ENCODE measurements around the gene ASTN2.
"Not testable (repeated sequence)": the region's sequence is repeated elsewhere in the genome, so short reads cannot be mapped to it uniquely, and the experiment has no call there.

The ASTN2 gene

DNA sequence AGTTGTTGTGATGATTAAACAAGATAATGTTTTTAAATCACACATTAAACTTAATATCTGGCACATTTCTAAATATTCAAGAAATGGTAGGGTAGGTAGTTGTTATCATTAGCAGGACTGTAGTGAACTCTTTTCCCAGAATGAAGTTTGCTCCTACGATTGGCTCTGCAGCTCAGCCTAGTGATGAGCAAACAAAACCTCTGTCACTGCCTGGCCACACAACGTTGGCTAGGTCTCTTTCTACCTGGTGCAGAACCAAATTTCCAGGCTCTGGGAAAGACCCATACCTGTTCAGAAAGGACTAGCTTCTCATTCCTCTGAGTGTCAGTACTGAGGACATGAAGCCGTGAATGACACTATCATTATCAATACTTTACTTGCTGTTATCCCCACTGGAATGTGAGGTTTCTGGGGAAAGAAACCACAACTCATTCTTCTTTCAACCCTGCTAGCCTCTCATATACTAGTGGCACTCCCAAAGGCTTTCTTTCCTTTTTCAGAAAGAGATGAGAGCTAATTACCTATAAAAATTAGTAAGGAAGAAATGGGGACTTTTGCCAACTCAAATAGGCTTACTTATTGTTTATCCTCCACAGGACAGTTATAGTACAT is 947.0 kb downstream of the ASTN2 start:
- no peak for DNase-seq

DNA sequence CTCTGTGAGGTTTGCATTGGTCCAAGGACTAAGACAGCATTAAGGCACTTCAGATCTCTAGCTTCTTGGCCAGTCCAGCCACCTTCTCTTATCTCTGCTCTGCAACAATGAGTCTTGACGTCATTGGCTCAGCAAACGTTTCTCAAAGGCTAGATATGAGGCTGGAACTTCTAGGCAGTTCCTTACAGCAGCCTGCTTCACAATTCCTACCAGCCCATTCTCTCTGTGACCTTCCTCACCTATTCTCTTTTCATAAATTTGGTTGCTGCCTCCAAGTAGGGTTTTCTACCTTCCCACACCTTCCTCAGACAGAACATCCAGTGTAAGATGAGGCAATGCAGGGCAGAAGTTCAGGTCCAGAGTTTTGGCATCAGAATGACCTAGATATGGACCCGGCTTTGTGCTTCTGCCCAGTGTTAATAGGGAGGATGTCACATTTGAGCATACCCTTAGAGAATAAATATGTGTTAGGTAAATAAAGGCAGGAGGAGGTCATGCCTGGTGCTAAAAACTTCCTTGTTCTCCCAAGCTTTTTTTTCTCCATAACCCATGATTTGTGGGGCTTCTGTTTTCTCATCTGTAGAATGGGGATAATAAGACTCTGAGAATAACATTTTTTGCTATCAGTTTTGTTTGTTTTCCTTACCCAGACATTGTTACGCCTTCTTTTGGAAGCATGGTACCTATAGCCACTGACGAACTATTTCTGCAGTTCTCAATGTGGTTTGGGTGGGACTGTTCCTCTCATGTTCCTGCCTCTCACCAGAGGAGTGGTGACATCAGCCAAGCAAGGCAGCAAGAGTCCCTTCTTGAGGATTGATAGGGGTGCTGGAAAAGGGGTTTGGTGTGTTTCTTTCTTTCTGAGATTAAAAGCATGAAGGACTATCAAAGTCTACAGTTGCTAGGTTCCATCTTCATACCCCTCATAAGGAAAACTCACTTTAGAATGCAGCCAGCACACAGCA is 948.3 kb downstream of the ASTN2 start:
- DNase-seq: no peak

DNA sequence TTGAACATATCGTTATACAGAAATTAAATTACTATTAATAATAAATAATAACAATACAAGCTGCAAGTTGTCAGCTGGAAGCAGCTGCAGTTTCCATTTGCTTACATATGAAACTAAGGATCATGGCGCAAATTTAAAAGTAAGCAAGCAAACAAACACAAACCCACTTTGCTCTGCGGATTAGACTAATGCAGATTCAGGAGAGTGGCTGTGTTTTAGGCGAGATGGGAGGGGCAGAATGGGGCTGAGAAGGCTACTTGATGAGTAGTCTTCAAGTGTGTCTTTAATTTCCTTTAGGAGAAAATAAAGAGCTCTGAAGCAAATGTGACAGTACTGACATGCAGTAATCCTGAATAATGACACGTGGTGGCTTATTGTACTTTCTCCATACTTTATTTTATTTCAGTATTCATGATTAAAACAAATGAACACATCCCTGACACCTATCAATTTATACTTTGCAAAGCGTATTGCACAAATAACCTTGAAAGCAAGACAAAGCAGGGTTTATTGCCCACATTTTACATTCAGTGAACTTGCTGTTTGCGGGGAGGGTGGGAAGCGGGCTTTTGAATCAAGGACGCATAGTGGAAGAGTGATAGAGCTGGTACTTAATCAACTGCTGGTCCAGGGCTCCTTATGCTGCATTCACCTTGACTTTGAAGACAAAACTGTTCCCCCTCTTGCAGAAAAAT is 949.1 kb downstream of the ASTN2 start:
- no peak for DNase-seq

DNA sequence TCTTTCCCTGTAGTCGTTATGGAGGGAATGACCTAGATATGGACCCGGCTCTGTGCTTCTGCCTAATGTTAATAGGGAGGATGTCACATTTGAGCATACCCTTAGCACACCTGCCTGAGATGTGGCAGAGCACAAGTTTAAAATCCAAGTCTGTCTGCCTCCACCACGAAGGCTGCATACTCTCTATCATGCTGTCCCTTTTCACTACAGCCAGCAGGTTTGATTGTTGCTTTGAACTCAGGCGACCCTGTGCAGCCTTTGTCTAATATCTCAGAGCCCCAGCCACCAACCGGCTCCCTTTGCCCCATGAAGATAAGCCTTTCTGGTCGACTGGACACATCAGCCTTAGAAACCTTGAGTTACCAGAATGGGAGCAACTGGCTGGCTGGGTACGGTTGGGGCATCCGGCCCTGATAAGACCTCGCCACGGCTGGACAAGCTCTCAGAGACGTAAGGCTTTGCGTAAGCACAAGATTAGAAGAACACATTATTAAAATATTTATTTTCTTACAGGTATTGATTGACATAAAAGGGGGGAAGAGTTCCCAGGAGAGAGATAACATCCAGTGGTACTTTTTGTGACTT is 949.8 kb downstream of the ASTN2 start:
- no peak for DNase-seq

DNA sequence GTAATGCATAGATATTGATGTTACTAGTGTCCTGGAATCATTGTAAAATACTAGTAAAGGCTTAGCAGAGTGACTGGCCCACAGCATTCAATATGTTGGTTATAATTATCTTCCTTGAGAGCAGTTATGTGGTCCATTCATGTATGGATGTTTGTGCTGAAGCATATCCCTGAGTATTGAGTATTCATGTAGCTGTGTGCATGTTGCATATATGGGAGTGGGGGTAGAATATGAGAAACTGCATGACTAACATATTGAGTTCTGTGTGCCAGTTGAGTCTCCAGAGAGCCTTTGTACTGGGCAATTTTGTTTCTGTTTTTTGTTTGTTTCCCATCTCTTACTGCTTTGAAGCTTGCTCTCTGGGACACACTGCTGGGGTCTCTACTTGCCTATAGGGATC is 950.4 kb downstream of the ASTN2 start:
- no peak for DNase-seq

DNA sequence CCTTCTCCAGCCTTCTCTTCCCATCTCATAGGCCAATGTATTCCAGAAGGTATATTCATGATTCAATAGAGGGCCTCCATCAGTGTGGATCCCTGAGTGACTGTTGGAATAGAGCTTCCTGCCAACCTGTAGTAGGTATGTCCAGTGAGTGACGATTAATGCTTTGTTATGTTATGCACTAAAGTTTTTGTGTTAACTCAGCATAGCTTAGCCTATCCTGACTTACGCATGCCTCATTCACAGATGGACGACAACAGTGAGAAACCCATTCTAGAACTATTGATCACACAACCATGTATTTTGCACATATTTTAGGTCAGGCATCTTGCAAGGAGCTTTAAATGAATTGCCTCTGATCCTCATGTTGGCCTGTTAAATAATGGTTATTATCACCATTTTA is 953.2 kb downstream of the ASTN2 start:
- DNase-seq: no peak

DNA sequence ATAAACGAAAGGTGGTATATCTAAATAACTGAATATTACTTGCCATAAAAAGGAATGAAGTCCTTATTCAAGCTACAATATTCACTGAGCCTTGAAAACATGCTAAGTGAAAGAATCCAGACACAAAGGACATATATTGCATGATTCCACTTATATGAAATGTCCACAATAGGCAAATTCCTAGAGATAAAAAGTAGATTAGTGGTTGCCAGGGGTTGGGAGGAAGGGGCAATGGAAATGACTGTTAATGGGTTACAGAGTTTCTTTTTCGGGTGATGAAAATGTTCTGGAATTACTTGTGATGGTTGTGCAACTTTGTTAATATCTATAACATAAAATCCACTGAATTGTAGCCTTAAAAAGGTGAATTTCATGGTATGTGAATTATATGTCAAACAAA is 954.8 kb downstream of the ASTN2 start:
- no peak for DNase-seq

DNA sequence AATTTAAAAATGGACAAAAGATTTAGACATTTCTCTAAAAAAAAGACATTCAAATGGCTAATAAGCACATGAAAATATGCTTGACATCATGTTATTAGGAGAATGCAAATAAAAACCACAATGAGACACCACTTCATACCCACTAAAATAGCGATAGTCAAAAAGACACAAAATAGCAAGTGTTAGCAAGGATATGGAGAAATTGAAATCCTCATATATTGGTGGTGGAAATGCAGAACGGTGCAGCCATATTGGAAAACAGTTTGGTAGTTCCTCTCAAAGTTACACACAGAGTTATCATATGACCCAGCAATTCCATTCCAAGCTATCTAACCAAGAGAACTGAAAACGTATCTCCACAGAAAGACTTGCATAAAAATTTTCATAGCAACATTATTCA is 955.3 kb downstream of the ASTN2 start:
- DNase-seq: no peak

DNA sequence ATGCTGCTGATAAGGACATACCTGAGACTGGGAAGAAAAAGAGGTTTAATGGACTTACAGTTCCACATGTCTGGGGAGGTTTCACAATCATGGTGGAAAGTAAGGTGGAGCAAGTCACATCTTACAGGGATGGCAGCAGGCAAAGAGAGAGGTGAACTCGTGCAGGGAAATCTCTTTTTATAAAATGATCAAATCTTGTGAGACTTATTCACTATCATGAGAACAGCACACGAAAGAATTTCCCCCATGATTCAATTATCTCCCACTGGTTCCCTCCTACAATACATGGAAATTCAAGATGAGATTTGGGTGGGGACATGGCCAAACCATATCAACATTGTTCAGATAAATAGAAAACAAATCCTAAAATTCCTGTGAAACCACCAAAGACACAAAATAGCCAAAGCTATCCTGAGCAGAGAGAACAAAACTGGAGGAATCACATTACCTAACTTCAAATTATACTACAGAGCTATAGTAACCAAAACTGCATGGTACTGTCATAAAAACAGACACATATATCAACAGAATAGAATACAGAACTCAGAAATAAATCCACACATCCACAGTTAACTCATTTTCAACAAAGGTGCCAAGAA is 958.3 kb downstream of the ASTN2 start:
- DNase-seq: no peak

DNA sequence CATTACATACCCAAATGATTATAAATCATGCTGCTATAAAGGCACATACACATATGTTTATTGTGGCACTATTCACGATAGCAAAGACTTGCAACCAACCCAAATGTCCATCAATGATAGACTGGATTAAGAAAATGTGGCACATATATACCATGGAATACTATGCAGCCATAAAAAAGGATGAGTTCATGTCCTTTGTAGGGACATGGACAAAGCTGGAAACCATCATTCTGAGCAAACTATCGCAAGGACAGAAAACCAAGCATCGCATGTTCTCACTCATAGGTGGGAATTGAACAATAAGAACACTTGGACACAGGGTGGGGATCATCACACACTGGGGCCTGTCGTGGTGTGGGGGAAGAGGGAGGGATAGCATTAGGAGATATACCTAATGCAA is 960.3 kb downstream of the ASTN2 start:
- DNase-seq: not testable (repeated sequence)

DNA sequence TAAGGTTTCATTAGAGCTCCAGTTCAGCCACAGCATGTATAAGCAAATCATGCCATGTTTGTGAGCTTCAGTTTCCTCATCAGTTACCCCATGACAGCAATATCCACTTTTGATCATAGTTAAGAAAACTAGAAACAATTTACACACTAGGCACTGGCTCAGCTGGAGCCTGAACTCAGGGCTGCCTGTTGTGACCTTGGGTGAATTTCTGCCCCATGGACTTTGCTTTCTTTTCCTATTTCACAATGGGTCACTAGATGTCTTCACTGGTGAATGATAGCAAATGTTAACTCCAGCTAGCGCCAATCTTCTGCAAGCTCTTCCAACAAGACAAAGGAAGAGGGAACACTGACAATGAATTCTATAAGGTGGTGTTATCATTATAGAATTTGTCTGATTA is 961.1 kb downstream of the ASTN2 start:
- DNase-seq: no peak

DNA sequence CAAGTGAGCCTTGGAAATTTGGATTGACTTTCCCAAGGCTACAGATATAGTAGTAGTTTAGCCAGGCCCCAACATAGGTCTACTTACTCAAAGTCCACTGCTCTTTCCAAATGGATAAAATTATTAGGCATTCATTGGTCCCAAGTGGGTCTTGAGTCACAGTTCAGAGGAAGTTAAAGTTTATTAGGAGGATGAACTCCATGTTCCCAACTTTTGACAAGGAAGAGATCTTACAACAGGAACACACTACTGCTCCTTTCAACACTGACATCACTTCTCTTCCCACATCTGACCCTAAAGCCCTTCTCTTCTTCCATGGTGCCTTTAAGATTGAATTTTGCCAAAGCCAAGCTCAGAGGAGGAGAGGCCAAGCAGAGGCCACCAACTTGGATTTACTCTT is 962.2 kb downstream of the ASTN2 start:
- DNase-seq: no peak

DNA sequence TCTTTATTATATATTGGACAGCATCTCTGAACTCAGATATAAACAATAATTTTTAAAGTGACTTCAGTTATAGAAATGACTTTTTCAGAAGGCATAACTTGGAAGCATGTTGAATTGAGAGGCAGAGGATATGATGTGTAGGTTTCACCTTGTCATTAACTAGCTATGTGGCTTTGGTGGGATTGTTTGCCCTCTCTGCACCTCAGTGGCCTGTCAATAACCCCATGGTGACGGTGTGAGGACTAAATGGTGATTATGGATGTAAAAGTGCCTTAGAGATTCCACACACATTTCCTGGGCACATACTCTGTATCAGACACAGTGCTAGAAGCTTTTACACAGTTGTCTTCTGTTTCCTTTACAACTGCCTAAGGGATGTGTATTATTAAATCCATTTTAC is 962.6 kb downstream of the ASTN2 start:
- DNase-seq: no peak

DNA sequence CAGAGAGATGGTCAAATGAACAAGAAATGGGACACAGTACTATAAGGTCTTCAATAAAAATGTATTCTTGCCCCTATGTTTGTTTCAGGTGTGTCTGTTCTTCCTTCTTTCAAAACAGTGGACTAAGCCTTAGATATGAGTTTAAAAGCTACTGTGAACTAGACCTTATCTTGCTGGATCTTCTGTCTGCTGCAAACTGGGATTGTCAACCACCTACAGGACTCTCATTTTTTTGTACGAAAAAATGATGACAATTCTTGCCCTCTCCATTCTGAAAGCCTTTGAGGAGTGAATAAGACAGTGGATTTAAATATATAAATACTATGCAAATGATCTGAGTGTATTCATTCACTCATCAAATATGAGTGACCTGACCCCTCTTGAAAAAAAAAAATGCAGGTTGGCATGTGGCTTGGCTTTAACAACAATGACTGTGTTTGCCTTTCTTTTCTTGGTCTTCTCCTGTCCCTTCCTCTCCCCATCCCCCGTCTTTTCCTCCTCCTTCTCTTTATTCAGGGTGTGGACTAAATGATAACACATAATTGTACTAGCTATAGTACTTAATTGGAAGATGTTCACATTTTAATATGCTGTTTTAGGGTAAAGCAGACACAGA is 963.2 kb downstream of the ASTN2 start:
- no peak for DNase-seq

DNA sequence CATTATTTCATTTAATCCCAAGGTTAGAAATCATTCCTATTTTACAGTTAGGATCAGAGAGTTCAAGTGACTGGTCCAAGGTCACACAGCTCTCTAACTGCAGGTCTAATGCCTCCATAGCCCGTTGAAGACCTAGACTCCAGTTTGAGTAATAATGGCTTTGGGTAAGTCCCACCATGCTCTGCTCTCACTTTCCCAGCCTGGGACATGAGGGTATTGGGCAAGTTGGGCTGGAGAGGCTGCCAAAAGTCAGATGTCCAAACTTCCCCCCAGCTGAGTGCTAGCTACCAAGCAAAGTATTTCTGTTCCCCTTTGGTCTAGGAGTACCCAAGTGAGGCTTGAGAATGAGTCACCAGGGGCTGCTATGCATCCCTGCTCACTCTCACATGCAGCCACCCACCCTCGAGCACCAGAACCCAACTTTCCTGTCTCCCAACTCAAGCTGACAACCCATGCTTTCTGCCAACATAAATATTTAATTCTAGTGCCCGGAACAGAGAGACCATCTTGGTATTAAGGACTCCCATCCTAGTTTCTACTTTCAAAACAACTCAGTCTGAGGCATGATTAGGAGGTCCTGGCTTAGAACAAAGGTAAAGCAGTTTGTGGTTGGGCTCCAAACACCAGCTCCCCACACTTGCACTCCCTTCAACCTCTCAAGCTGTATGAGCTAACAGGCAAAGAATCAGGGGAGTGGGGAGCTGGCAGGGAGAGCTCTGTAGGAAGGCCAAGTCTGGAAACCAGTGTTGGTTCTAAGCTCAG is 964.3 kb downstream of the ASTN2 start:
- no peak for DNase-seq

DNA sequence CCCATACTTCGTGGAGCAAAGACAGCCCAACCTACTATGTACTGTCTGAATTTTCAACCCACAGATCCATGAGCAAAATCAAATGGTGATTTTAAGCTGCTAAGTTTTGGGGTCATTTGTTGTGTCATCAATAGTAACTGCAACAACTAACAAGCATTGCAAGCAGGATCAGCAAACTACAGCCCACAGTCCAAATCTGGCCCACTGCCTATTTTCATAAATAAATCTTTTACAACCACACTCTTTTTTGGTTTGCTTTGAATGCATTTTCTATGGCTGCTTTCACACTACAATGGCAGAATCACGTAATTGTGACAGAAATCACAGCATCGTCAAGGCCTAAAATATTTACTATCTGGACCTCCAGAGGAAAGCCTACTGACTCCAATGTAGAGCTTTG is 964.9 kb downstream of the ASTN2 start:
- no peak for DNase-seq

DNA sequence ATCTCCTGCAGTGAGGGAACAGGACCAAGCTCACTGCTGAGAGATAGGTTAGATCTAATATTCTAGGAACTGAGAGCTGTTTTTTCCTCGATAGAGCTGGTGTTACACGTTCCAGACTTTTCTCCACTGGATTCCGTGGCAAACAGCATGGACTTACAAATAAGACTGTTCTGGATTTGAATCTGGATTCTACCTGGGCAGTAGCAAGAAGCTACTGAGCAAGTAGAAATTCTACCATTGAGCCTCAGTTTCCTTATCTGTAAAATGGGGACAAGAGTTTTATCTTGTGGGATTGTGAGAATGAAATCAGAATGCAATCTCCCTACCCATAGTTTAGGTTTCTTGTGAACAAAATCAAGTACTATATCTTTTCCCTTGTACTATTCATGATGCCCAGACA is 966.4 kb downstream of the ASTN2 start:
- DNase-seq: no peak

DNA sequence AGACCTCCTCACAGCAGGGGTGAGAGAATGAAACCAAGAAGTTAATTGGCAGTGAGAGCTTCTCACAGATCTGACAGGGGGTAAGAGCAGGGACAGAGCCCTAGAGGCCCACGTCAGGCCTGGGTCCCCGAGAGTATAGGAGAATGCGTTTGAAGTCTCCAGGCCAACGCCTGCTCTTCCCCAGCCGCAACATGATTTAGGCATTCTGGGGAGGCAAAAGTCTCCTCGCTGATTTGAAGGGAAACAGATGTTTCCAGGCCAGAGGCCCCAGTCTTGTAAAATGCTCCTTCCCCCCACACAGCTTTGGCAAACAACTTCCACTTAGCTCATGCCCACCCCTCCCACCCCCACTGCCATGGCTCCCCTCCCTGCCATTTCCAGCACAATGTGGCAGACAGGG is 966.9 kb downstream of the ASTN2 start:
- no peak for DNase-seq

DNA sequence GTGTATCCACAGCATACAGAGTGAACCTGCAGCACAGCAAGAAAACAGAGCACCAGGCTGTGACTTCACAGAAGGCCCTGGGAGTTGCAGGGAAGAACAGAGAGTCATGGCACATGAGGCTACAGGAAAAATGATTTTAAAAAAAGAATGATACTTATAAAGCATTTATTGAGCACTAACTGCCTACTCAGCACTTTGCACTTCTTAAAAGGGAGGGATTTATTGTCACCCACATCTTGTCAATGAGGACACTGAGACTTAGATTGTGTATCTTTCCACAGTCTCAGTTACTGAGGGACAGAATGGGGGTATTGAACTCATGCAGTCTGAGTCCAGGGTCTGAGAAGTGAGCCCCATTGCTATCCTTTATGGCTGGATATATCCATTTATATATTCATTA is 972.3 kb downstream of the ASTN2 start:
- no peak for DNase-seq

DNA sequence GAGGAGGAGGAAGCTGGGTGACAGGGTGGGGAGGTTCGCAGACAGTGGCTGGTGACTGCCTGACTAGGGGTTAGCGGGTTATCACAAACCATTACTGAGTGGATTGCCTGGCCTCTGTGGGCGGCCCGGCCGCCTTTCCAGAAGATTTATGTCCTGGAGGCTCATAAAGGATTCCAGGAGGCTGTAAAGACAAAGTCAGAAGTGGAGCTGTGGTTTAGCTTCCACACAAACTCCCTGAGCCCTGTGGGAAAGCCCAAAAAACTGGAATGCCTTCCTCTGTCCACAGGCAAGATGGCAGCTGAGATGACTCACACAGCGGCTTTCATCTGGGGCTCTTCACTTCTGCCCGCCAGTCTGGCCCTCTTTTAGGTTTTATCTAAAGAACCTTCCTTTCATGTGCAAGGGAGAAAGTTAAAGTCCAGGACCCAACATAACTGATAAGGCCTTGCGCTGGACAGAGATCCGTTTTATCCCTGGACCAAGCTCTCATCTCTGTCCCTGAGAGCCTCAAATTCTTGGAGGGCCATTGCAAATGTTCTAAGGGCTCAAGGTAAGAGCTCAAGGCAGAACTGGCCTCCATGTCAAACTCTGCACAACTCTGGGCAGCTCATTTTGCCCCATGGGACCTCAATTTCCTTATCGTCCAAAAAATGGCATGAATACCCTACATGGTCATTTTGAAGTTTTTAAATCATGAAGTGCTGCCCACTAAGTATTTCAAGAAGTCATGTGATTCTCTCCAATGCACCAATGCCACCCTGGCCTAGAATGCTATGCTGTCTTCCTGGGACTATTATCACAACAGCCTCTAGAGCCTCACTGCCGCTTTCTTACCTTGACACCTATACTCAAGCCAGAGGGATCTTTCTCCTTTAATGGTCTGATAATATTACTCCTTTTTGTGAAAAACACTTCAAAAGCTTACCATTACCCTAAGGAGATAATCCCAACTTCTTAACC is 977.2 kb downstream of the ASTN2 start:
- no peak for DNase-seq

DNA sequence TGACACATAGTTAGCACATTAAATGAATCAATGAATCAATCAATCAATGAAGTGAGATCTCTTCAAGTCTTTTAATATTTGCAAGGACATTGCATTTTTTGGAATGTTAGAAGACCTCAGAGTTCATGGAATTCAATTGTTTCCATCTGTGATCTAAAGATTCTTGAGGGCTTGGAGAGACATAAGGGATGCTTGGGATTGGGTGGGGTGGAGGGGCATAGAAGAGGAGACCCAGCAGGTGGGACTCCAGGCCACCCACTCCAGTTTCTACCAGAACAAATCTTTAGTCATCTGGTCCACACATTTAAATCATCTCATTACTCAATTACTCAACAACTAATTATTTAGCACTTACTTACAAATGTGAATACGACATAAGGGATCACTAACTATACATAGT is 978.7 kb downstream of the ASTN2 start:
- DNase-seq: no peak

Measured in T-helper 1 cell (primary cell).